PC-9 (cell line): Measurements from ENCODE around the gene TSPYL2.

ENCODE experiments used
- CTCF ChIP-seq: fragments of 200-600 bp; sonication (generic); conservative IDR thresholded peaks from 2 replicates; pipeline ENCODE4 v1.6.1; 2017; ENCODE audit warnings: mixed run types, antibody characterized with exemption, mild to moderate bottlenecking, moderate library complexity
- EZH2 ChIP-seq: fragments of 200-600 bp; sonication (generic); IDR thresholded peaks from 2 replicates; pipeline ENCODE4 v1.8.0; 2017; ENCODE audit warnings: antibody characterized with exemption, low read depth

GRCh38 chrX:53078943-53079342 is 3.2 kb upstream of the TSPYL2 start:
- TF ChIP-seq EZH2 = no peak
- TF ChIP-seq CTCF = no peak
